Trophoblast cell (in vitro differentiated cells and primary cell): ENCODE data around the gene TLNRD1. TPM values are rescaled to one million over a fixed set of nuclear protein-coding genes. Genes with fewer than 3 reads are reported as not detected.

Experiments used
- DNase-seq, 2 donors: peaks; one replicate each; pipeline ENCODE4 v3.0.0-alpha.2; 2016
- H2AFZ ChIP-seq: 2 replicates; pipeline ENCODE4 v1.6.1; 2013; ENCODE audit warnings: low read length, moderate library complexity, mild to moderate bottlenecking; ENCODE audit not compliant: insufficient read depth, poor library complexity
- H2AK5ac ChIP-seq: 2 replicates; pipeline ENCODE4 v1.6.1; 2013; ENCODE audit warnings: mild to moderate bottlenecking, low read length
- H2BK120ac ChIP-seq: 2 replicates; pipeline ENCODE4 v1.6.1; 2013; ENCODE audit warnings: low read length, mild to moderate bottlenecking, moderate library complexity; ENCODE audit not compliant: insufficient read depth, poor library complexity
- H2BK12ac ChIP-seq: 2 replicates; pipeline ENCODE4 v1.6.1; 2013; ENCODE audit warnings: mild to moderate bottlenecking, low read length, moderate library complexity
- H2BK5ac ChIP-seq: 2 replicates; pipeline ENCODE4 v1.6.1; 2013; ENCODE audit warnings: low read length, low read depth, moderate library complexity, mild to moderate bottlenecking; ENCODE audit not compliant: poor library complexity
- H3K14ac ChIP-seq: 2 replicates; pipeline ENCODE4 v1.6.1; 2013; ENCODE audit warnings: mild to moderate bottlenecking, low read length
- H3K18ac ChIP-seq: 2 replicates; pipeline ENCODE4 v1.6.1; 2013; ENCODE audit warnings: mild to moderate bottlenecking, low read length
- H3K23ac ChIP-seq: 2 replicates; pipeline ENCODE4 v1.6.1; 2013; ENCODE audit warnings: low read length
- H3K27ac ChIP-seq: 2 replicates; pipeline ENCODE4 v1.5.1; 2013; ENCODE audit warnings: low read depth, mild to moderate bottlenecking, inconsistent platforms, low read length, moderate library complexity
- H3K27me3 ChIP-seq: 2 replicates; pipeline ENCODE4 v1.6.1; 2013; ENCODE audit warnings: inconsistent platforms, mild to moderate bottlenecking, low read length, moderate library complexity; ENCODE audit not compliant: insufficient read depth
- H3K36me3 ChIP-seq, 2 experiments: 1 replicate in 1 of 2; 2 replicates in 1 of 2; pipeline ENCODE4 v1.6.1; 2013; ENCODE audit warnings: low read length in 2 of 2, mild to moderate bottlenecking in 2 of 2, moderate library complexity in 1 of 2; ENCODE audit not compliant: insufficient read depth in 2 of 2, control insufficient read depth in 1 of 2
- H3K4ac ChIP-seq: 2 replicates; pipeline ENCODE4 v1.6.1; 2013; ENCODE audit warnings: low read depth, mild to moderate bottlenecking, low read length, moderate library complexity
- H3K4me1 ChIP-seq, 2 experiments: 1 replicate in 1 of 2; 2 replicates in 1 of 2; pipeline ENCODE4 v1.6.1; 2013; ENCODE audit warnings: low read length in 2 of 2, mild to moderate bottlenecking in 2 of 2, moderate library complexity in 1 of 2; ENCODE audit not compliant: insufficient read depth in 2 of 2, control insufficient read depth in 1 of 2
- H3K4me2 ChIP-seq: 2 replicates; pipeline ENCODE4 v1.6.1; 2013; ENCODE audit warnings: inconsistent platforms, mild to moderate bottlenecking, low read length, moderate library complexity
- H3K4me3 ChIP-seq: 2 replicates; pipeline ENCODE4 v1.5.1; 2013; ENCODE audit warnings: mild to moderate bottlenecking, low read depth, low read length, inconsistent platforms
- H3K79me1 ChIP-seq: one replicate; pipeline ENCODE4 v1.6.1; 2013; ENCODE audit warnings: low read length
- H3K79me2 ChIP-seq: 2 replicates; pipeline ENCODE4 v1.6.1; 2013; ENCODE audit warnings: low read length, mild to moderate bottlenecking; ENCODE audit not compliant: control insufficient read depth, insufficient read depth, poor library complexity
- H3K9ac ChIP-seq: 2 replicates; pipeline ENCODE4 v1.6.1; 2013; ENCODE audit warnings: mild to moderate bottlenecking, low read length
- H3K9me3 ChIP-seq: 2 replicates; pipeline ENCODE4 v1.6.1; 2013; ENCODE audit warnings: low read depth, mild to moderate bottlenecking, control low read depth, inconsistent platforms, low read length; ENCODE audit not compliant: insufficient read depth
- H4K12ac ChIP-seq: 2 replicates; pipeline ENCODE4 v1.6.1; 2013; ENCODE audit warnings: low read depth, mild to moderate bottlenecking, low read length, moderate library complexity
- H4K8ac ChIP-seq: 2 replicates; pipeline ENCODE4 v1.6.1; 2013; ENCODE audit warnings: low read depth, mild to moderate bottlenecking, low read length, moderate library complexity
- H4K91ac ChIP-seq: one replicate; pipeline ENCODE4 v1.6.1; 2013; ENCODE audit warnings: low read depth, mild to moderate bottlenecking, low read length, moderate library complexity
- WGBS: extraction: QIAGEN DNeasy Blood & Tissue Kit; methylation state at CpG from one replicate; pipeline ENCODE4 v1.1.7; 2013; ENCODE audit warnings: missing lambda C conversion rate; ENCODE audit not compliant: insufficient read length, insufficient coverage; ENCODE audit errors: extremely low coverage; 5-methylcytosine and 5-hydroxymethylcytosine counted together
- polyA plus RNA-seq: library from polyadenylated mRNA; stranded (reverse); fragments of 200-250 nt; gene quantifications from 2 replicates; pipeline ENCODE4 v1.2.3, GENCODE V29; 2013

The TLNRD1 gene
- 14.0 and 14.4 TPM in 2 replicates for polyA plus RNA-seq

- no CpG with 5 or more reads among the region's 66 CpGs for WGBS
These were observed at the start of gene TLNRD1 for GRCh38 chr15:81000624-81001151. Gene TLNRD1, plus strand, starts transcription at chr15:81000923. Its CDS starts 1,349 bp downstream, at chr15:81002272.

GRCh38 chr15:80951941-80952340 is 48.8 kb upstream of the TLNRD1 start:
- DNase-seq = no peak
- Histone ChIP-seq H3K27me3 (no peaks in the 10 kb centered on the region), H2AK5ac (peak overlapping the region; percentile 25), H3K27ac (no peak overlapping the region), H4K91ac (no peak overlapping the region), H2BK12ac (no peak overlapping the region), H2AFZ (no peak overlapping the region), H3K14ac (peak overlapping the region; percentile 12), H3K4me1 (peaks cover 29 to 32% of the 10 kb centered on the region in 2 experiments), H3K4me2 (no peak overlapping the region), H2BK120ac (no peak overlapping the region), H3K9me3 (no peaks in the 10 kb centered on the region), H3K79me2 (no peaks in the 10 kb centered on the region), H3K4ac (no peak overlapping the region), H4K12ac (no peak overlapping the region), H3K36me3 (peaks cover 23 to 37% of the 10 kb centered on the region in 2 experiments), H2BK5ac (no peak overlapping the region), H4K8ac (no peak overlapping the region), H3K4me3 (no peak overlapping the region), H3K9ac (no peak overlapping the region), H3K23ac (no peak overlapping the region), H3K18ac (no peak overlapping the region), H3K79me1 (peaks cover 4% of the 10 kb centered on the region)
- no CpG with 5 or more reads among the region's 5 CpGs for WGBS

More at GRCh38 chr15:81000624-81001151, at the start of gene TLNRD1:
- peak within 1 kb of the TSS; percentile 96 for H3K18ac ChIP-seq
- H2AFZ ChIP-seq = peak within 1 kb of the TSS; percentile 82
- H3K14ac ChIP-seq = peak within 1 kb of the TSS; percentile 97
- H3K4me3 ChIP-seq = peak within 1 kb of the TSS; percentile 92
- H4K8ac ChIP-seq = peak within 1 kb of the TSS; percentile 98
- H3K27me3 ChIP-seq = no peaks in the 10 kb centered on the region
- peaks cover 7% of the 10 kb centered on the region for H3K9me3 ChIP-seq
- peaks cover 20% of the 10 kb centered on the region for H3K79me1 ChIP-seq
- peak within 1 kb of the TSS; percentile 96 for H3K9ac ChIP-seq
- peak within 1 kb of the TSS; percentile 99 for H2BK5ac ChIP-seq
- peak within 1 kb of the TSS; percentile 96 for H4K91ac ChIP-seq
- peak within 1 kb of the TSS; percentile 38 for H2BK12ac ChIP-seq
- no peak within 1 kb of the TSS for H3K23ac ChIP-seq
- peak within 1 kb of the TSS; percentile 96 for H2BK120ac ChIP-seq
- H3K36me3 ChIP-seq = peaks cover 7 to 11% of the 10 kb centered on the region in 2 experiments
- peak within 1 kb of the TSS; percentile 98 for H4K12ac ChIP-seq
- peak; percentile 84 to 91 for DNase-seq
- H3K4me2 ChIP-seq = peak within 1 kb of the TSS; percentile 64
- peak within 1 kb of the TSS; percentile 93 for H3K27ac ChIP-seq
- peaks cover 29% of the 10 kb centered on the region for H3K79me2 ChIP-seq
- peak within 1 kb of the TSS; percentile 90 for H2AK5ac ChIP-seq
- H3K4me1 ChIP-seq = peaks cover 12% of the 10 kb centered on the region in 2 experiments
- H3K4ac ChIP-seq = peak within 1 kb of the TSS; percentile 92

GRCh38 chr15:80953001-80953952 is 47.4 kb upstream of the TLNRD1 start:
- H3K14ac ChIP-seq = peak overlapping the region; percentile 11
- H4K12ac ChIP-seq = no peak overlapping the region
- peak overlapping the region; percentile 3 for H2BK5ac ChIP-seq
- no CpG with 5 or more reads among the region's 12 CpGs for WGBS
- H3K79me2 ChIP-seq = no peaks in the 10 kb centered on the region
- H3K9me3 ChIP-seq = no peaks in the 10 kb centered on the region
- no peak overlapping the region for H3K4me3 ChIP-seq
- H3K4me1 ChIP-seq = peaks cover 29 to 33% of the 10 kb centered on the region in 2 experiments
- no peak overlapping the region for H2AFZ ChIP-seq
- peak overlapping the region; percentile 23 for H3K23ac ChIP-seq
- H3K9ac ChIP-seq = no peak overlapping the region
- no peak overlapping the region for H2BK120ac ChIP-seq
- no peak overlapping the region for H3K4me2 ChIP-seq
- H2BK12ac ChIP-seq = peak overlapping the region; percentile 27
- peaks cover 16 to 28% of the 10 kb centered on the region in 2 experiments for H3K36me3 ChIP-seq
- peak in 1 of 2 donors; percentile 40 for DNase-seq
- peak overlapping the region; percentile 40 for H4K91ac ChIP-seq
- H3K27ac ChIP-seq = peak overlapping the region; percentile 29
- H3K4ac ChIP-seq = no peak overlapping the region
- H2AK5ac ChIP-seq = peak overlapping the region; percentile 27
- H4K8ac ChIP-seq = no peak overlapping the region
- no peak overlapping the region for H3K18ac ChIP-seq
- peaks cover 4% of the 10 kb centered on the region for H3K79me1 ChIP-seq
- H3K27me3 ChIP-seq = no peaks in the 10 kb centered on the region

- H2BK120ac ChIP-seq = no peak overlapping the region
- no peak overlapping the region for H3K18ac ChIP-seq
- no peak overlapping the region for H2BK5ac ChIP-seq
- peak; percentile 38 to 66 for DNase-seq
- H3K4ac ChIP-seq = no peak overlapping the region
- no peak overlapping the region for H2AK5ac ChIP-seq
- H3K4me3 ChIP-seq = no peak overlapping the region
- no peaks in the 10 kb centered on the region for H3K79me2 ChIP-seq
- H3K23ac ChIP-seq = peak overlapping the region; percentile 23
- no peak overlapping the region for H3K9ac ChIP-seq
- peaks cover 4% of the 10 kb centered on the region for H3K79me1 ChIP-seq
- H3K36me3 ChIP-seq = peaks cover 9 to 20% of the 10 kb centered on the region in 2 experiments
- peak overlapping the region; percentile 14 for H2BK12ac ChIP-seq
- peaks cover 29 to 33% of the 10 kb centered on the region in 2 experiments for H3K4me1 ChIP-seq
- no CpG with 5 or more reads among the region's 9 CpGs for WGBS
- H3K14ac ChIP-seq = no peak overlapping the region
- no peaks in the 10 kb centered on the region for H3K9me3 ChIP-seq
- H3K27me3 ChIP-seq = no peaks in the 10 kb centered on the region
- peak overlapping the region; percentile 40 for H4K91ac ChIP-seq
- no peak overlapping the region for H4K8ac ChIP-seq
- H3K4me2 ChIP-seq = no peak overlapping the region
- peak overlapping the region; percentile 29 for H3K27ac ChIP-seq
- H2AFZ ChIP-seq = no peak overlapping the region
- H4K12ac ChIP-seq = no peak overlapping the region
These were observed 46.6 kb upstream of the TLNRD1 start for GRCh38 chr15:80953953-80954778.
